ENCODE measurements around the gene PYDC1.

GRCh38 chr16:31196324-31197088, 20.4 kb downstream of the PYDC1 start:
- TF ChIP-seq POLR2A (IDR thresholded peaks at IDR 0.05) (no peak), CTCF (IDR thresholded peaks at IDR 0.05) (no peak), POLR2AphosphoS5 (IDR thresholded peaks at IDR 0.05) (no peak)

Data from stomach (tissue), 4 donors.